NK-92 (cell line): ENCODE measurements around the gene OBSCN.
"Not testable (repeated sequence)": the region's sequence is repeated elsewhere in the genome, so short reads cannot be mapped to it uniquely, and the experiment has no call there.

Experiments used
- DNase-seq: peaks from one replicate; lab custom pipeline; 2025; ENCODE audit not compliant: unreplicated experiment; lab: John Stamatoyannopoulos, UW

Gene OBSCN

DNA sequence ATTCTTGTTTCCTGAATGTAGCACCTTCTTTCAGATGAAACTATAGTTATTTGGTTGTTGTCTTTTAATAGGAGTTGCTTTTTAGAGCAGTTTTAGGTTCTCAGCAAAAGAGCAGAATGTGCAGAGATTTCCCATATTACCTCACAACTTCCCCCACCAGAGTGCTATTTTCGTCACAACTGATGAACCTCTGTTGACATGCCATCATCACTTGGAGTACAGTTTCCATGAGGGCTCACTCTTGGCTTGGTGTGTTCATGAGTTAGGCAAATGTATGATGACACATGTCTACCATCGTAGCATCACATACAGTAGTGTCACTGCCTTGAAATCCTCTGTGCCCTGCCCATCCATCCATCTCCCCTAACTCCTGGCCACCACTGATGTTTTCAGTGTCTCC, 38.5 kb upstream of the OBSCN start:
- DNase-seq: no peak

DNA sequence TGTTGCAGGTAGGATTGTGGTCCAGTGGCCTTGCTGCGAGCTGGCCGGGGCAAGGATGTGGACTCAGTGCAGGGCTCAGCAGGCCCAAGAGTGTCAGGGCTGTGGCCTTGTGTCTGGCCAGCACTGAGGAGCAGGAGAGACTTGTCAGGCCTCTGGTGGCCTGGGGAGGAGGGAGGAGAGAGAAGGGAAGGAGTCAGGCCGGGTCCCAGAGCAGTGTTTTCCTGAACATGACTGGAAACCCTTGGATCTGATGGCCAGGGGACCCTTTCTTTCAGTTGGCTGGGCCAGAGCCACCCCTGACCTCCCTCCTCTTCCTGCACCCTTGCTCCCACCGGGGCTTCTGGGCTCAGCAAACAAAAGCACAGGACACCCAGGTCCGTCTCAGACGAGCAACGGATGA, 37.2 kb upstream of the OBSCN start:
- DNase-seq: no peak

- no peak for DNase-seq
Measured at GRCh38 chr1:228171221-228171891, 36.5 kb upstream of the OBSCN start.

- no peak for DNase-seq
Measured at GRCh38 chr1:228172591-228173527, 35.0 kb upstream of the OBSCN start.

- not testable (repeated sequence) for DNase-seq
Measured at GRCh38 chr1:228173528-228174481, 34.0 kb upstream of the OBSCN start.

DNA sequence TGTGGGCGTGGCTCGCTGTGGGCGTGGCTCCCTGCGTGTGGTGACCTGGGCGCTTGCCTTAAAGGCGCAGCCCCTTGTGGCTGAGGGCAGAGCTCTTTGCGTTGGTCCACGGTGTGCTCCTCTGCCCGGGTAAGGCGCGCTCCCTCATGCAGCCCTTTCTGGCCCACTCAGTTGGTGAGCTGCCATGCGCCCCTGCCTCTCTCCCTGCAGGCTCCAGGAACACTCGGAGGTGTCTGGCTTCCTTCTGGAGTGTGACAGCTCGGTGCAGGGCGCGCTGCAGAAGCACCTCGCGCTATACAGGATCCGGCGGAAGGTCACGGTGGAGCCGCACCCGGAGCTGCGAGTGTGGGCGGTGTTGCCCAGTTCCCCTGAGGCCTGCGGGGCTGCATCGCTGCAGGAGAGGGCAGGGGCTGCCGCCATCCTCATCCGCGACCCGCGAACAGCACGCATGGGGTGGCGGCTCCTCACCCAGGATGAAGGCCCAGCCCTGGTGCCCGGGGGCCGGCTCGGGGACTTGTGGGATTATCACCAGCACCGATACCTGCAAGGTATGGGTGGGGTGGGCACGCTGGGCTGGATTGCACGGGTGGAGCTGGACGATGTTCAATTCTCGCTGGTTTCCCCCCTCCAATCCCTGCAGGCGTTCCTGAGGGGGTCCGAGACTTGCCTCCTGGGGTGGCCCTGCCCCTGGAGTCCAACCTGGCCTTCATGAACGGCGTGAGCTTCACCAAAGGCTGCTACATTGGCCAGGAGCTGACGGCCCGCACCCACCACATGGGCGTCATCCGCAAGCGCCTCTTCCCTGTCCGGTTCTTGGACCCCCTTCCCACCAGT, 33.1 kb upstream of the OBSCN start:
- DNase-seq: no peak

- DNase-seq: no peak
Measured at GRCh38 chr1:228175316-228176023, 32.4 kb upstream of the OBSCN start.

- DNase-seq: no peak
Measured at GRCh38 chr1:228176024-228176395, 31.8 kb upstream of the OBSCN start.

DNA sequence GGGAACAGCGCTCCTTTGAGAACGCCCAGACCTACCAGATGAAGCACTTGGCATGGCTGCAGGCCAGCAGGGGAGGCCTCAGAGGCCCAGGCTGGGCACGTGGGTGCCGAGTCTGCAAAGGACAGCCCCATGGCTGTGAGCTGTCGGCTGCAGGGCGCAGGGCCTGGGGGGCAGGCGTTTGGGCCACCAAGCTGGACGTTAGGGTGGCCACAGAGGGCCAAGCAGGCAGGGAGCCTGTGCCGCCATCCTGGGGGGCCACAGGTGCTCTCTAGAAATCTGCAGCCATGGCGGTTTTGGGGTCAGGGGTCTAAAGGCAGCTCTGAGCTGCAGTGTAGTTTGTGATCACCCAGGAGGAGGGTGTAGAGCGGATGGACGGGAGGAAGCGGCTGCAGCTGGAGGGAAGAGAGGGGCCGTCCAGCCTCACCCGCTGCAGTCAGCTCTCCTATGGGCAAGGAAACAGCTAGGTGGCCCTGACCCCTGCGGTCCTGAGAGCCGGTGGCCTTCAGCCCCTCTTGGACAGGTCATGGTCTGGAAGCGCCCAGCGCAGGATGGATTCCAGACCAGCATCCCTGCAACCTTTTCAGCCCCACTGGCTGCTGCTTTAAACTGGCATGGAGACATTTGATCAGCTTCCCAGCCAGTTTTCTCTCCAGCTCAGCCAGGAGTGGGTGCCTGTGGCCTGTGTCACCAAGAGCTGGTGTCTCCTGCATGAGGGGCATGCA, 31.2 kb upstream of the OBSCN start:
- no peak for DNase-seq

DNA sequence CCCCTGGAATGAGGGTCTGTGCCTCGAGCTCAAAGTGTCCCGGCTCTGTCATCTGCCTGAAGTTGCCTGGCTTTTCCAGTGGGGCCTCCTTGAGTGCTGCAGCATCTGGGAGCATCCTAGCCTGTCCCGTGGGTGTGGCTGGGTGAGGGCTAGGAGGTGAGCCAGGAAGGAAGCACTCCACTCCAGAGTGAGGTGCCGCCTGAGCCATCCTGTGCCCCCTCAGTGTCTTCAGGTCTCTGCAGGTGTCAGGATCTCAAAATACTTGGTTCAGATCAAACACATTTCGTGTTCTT, 30.7 kb upstream of the OBSCN start:
- DNase-seq: no peak

- DNase-seq: no peak
Measured at GRCh38 chr1:228177721-228178710, 29.8 kb upstream of the OBSCN start.

DNA sequence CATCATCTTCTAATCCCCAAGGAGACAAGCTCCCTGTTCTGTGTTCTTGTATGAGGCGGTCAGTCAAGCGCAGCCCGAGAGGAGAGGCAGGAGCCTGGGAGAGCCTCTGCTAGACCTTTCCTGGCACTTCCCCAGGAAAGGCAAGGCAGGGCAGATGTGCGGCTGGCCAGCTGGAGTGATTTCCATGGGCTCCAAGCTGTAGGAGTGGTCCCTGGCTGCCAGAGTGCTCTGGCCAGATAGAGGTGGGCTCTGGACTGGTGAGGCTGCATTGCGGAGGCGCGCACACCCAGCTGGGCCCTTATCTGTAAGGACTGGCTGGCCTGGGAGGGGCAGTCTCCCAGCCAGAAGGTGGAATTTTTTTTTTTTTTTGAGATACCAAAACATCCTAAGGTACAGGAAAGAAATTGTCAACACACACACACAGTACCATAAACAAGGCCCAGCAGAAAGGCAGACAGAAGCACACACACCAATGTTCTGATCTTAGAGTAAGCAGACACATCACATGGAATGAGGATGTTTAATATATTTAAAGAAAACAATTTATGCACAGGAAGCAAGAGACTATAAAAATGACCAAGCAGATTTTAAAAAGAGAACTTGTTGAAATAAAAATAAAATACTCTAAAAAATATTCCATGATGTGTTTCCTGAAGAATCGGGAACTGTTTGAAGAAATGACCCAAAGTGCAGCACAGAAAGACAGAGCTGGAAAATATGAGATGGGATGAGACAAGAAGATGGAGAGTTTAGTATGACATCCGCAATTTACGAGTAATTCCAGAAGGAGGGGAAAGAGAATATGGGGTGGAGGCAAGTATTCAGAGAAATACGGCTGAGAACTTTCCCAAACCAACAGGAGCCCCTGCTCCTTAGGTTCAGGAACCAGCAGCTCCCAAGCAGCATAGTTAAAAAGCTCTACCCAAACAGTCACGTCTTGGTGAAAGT, 28.8 kb upstream of the OBSCN start:
- no peak for DNase-seq

DNA sequence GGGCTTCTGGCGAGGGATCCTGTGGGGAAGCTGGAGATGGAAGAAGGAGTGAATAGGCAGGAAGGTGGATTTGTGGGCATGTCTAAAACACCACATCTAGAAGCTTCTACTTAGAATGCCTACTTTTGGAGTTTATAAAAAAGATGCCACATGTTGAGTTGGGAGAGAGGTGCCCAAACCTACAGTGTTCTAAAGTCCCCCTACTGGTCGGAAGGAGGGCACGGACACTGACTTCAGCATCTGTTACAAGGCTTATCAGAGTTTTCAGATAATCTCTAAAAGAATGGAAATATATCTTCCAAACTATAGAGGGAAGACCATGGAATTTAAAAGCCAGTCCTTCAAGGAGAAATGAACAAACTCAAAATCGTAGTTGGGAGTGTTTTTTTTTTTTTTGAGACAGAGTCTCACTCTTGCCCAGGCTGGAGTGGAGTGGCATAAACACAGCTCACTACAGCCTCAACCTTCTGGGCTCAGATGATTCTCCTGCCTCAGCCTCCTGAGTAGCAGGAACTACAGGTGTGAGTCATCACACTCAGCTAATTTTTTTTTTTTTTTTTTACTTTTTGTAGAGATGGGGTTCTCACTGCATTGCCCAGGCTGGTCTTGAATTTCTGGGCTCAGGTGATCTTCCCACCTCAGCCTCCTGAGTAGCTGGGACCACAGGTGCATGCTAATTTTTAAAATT, 27.4 kb upstream of the OBSCN start:
- DNase-seq: no peak

DNA sequence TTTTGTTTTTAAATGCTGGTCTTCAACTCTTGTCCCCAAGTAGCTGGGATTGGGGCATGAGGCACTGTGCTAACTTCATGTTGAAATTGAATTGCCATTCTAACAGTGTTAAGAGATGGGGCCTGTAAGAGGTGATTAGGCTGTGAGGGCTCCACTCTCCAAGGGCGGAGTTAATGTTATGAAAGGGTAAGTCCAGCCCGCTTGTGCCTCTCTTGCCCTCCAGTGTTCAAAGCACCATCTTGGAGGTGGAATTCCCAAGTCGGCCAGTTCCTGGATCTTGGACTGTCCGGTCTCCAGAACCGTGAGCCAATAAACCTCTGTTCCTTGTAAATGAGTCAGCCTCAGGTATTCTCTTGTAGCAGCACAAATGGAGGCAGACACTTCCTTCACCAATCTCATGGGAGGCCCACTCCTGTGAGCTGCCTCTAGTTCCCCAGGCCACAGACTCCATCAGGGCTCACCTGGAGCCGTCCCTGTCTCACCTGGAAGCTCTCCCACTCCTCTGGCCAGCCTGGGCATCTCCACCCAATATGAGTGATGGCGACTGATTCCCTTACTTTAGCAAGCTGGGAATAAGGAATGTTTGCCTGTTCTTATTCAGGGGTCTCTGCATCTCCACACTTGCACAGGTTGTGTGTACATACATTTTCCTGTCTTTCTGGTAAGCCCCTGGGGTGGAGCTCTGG, 26.7 kb upstream of the OBSCN start:
- no peak for DNase-seq

- DNase-seq: no peak
Measured at GRCh38 chr1:228181645-228182034, 26.2 kb upstream of the OBSCN start.
